Thyroid gland (tissue), 4 donors: Measurements from ENCODE around the gene MEAF6. TPM values are rescaled to one million over a fixed set of nuclear protein-coding genes. Genes with fewer than 3 reads are reported as not detected.
"Not testable (repeated sequence)": the region's sequence is repeated elsewhere in the genome, so short reads cannot be mapped to it uniquely, and the experiment has no call there.

ENCODE experiments used
- DNase-seq, 2 donors: peaks; one replicate each; pipeline ENCODE4 v3.0.0-alpha.2; 2019
- H3K27ac ChIP-seq, 3 donors: fragments of 200-600 bp; sonication (generic); 1 replicate in 2 of 3; 2 replicates in 1 of 3; pipeline ENCODE4 v1.5.1; 2016 to 2019; ENCODE audit warnings: mild to moderate bottlenecking in 1 of 3, moderate library complexity in 1 of 3
- H3K27me3 ChIP-seq: fragments of 200-600 bp; sonication (generic); one replicate; pipeline ENCODE4 v1.5.1; 2019
- H3K36me3 ChIP-seq, 2 donors: fragments of 200-600 bp; sonication (generic); one replicate each; pipeline ENCODE4 v1.5.1; 2016 to 2019
- H3K4me1 ChIP-seq, 2 donors: fragments of 200-600 bp; sonication (generic); one replicate each; pipeline ENCODE4 v1.5.1; 2017 to 2019
- H3K4me3 ChIP-seq, 3 donors: fragments of 200-600 bp; sonication (generic); replicated peaks in 1 of 3; 1 replicate in 2 of 3; 2 replicates in 1 of 3; pipeline ENCODE4 v1.5.1; 2016; ENCODE audit warnings: mild to moderate bottlenecking in 1 of 3
- H3K9me3 ChIP-seq: fragments of 200-600 bp; sonication (generic); one replicate; pipeline ENCODE4 v1.5.1; 2017
- POLR2A ChIP-seq, 2 donors: fragments of 450-650 bp; IDR thresholded peaks; one replicate each; pipeline ENCODE4 v1.6.1; 2017; ENCODE audit warnings: antibody characterized with exemption in 2 of 2, mild to moderate bottlenecking in 2 of 2, moderate library complexity in 1 of 2
- WGBS, 2 donors: methylation state at CpG; one replicate each; pipeline ENCODE4 v1.1.5; 2017; 5-methylcytosine and 5-hydroxymethylcytosine counted together
- intact Hi-C: fragments of 100-400 bp; cut with DNase I; formaldehyde crosslinking; loops from one replicate; pipeline ENCODE4 v1.15.1; 2023
- total RNA-seq, 4 donors: library from RNA; depleted of rRNA; stranded (reverse); fragments of >200 nt; gene quantifications; one replicate each; pipeline ENCODE4 v1.2.3, GENCODE V29; 2016
- TF ChIP-seq, protein P1 (sequence below), 6 experiments: fragments of 200-600 bp in 3 of 6; fragments of 450-650 bp in 3 of 6; sonication (generic) in 3 of 6; IDR thresholded peaks; one replicate each; pipeline ENCODE4 v1.5.1; 2016 to 2019; ENCODE audit warnings: antibody characterized with exemption in 6 of 6, mild to moderate bottlenecking in 2 of 6, inconsistent platforms in 1 of 6, moderate library complexity in 1 of 6

MEAF6 gene
- total RNA-seq, 4 donors from 2014 or later, result 78.9 to 109 (median 92.7) TPM

DNA sequence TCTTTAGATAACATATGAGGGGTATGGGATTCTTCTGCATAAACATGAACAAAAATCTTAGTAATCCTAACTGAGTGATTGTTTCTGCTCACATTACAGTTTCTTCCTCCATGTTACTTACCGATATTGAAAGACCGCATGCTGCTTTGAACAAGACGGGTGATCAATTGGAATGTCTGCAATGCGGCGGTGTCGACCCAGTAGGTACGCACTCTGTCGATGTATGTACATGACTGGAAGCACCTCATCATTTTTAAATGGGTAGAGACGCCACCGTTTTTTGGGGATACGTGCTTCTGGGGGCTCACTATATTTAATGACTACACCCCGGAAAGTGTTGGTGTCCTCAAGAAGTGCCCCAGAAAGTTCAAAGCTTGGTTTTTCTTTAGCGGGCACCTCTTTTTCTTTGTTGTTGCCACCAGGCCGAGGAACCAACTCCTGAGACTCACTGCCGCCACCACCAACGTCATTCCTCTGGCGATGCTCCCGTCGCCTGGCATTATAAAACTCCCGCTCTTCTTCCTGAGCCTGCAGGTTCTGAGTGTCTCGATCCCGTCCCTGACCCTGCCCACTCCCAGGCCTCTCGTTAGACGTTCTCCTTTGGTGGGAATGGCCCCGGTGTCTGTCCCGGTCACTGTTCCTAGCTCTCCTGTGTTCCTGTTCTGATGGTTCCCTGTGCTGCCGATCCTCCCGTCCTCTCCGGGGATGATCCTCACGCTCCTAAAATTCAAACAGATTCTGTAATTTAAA, 25.6 kb upstream of the MEAF6 start:
- no peak for DNase-seq
- Histone ChIP-seq H3K27me3 (no peaks in the 10 kb centered on the region), H3K4me1 (peaks cover 0 to 8% of the 10 kb centered on the region in 2 donors), H3K9me3 (no peaks in the 10 kb centered on the region), H3K4me3 (no peak overlapping the region), H3K36me3 (peaks cover 24 to 44% of the 10 kb centered on the region in 2 donors), H3K27ac (no peak overlapping the region)
- no peak for TF ChIP-seq POLR2A (IDR thresholded peaks at IDR 0.05)
- TF ChIP-seq, protein P1, sequence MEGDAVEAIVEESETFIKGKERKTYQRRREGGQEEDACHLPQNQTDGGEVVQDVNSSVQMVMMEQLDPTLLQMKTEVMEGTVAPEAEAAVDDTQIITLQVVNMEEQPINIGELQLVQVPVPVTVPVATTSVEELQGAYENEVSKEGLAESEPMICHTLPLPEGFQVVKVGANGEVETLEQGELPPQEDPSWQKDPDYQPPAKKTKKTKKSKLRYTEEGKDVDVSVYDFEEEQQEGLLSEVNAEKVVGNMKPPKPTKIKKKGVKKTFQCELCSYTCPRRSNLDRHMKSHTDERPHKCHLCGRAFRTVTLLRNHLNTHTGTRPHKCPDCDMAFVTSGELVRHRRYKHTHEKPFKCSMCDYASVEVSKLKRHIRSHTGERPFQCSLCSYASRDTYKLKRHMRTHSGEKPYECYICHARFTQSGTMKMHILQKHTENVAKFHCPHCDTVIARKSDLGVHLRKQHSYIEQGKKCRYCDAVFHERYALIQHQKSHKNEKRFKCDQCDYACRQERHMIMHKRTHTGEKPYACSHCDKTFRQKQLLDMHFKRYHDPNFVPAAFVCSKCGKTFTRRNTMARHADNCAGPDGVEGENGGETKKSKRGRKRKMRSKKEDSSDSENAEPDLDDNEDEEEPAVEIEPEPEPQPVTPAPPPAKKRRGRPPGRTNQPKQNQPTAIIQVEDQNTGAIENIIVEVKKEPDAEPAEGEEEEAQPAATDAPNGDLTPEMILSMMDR (IDR thresholded peaks at IDR 0.05), result no peak
- WGBS, 2 donors, result 95 to 96% methylated on average over 30 of the region's 30 CpGs
- intact Hi-C loops, result no loop called here

DNA sequence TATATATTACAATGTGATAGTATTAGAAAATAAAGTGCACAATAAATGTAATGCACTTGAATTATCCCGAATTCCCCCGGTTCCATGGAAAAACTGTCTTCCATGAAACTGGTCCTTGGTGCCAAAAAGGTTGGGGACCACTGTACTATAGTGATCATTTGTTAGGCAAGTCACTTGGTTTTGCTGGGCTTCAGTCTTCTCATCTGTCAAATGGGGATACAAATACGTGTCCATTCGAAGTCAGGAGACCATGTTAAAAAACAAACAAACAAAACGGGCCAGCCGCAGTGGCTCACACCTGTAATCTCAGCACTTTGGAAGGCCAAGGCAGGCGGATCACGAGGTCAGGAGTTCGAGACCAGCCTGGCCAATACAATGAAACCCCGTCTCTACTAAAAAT, 24.6 kb upstream of the MEAF6 start:
- WGBS, 2 donors, result 93 to 95% methylated on average over 10 of the region's 10 CpGs
- not testable (repeated sequence) for H3K27me3 ChIP-seq, DNase-seq

DNA sequence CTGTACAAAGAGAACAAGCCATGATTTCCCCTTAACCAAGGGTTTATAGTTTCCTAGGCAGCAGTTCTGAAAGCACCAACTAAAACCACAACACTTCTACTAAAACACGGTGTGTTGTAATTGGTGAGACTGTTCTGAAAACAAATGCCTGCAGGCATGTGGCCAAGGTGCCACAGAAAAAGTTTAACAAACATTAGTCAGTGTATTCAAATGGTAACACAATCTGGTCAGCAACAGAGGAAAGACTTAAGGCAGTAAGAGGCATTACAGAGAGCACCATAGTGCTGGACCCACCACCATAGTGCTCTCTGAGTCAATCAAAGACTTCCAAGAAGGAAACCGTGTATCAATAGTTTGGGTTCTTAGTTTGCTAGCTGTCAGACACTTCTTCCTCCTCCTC, 22.8 kb upstream of the MEAF6 start:
- Histone ChIP-seq H3K4me1 (peaks cover 0 to 12% of the 10 kb centered on the region in 2 donors), H3K9me3 (no peaks in the 10 kb centered on the region), H3K27me3 (no peaks in the 10 kb centered on the region), H3K4me3 (no peak overlapping the region), H3K36me3 (peaks cover 24 to 36% of the 10 kb centered on the region in 2 donors), H3K27ac (no peak overlapping the region)
- DNase-seq, result no peak
- 61 to 68% methylated on average over 2 of the region's 2 CpGs for WGBS, 2 donors
- TF ChIP-seq, protein P1 (IDR thresholded peaks at IDR 0.05), result no peak
- no peak for TF ChIP-seq POLR2A (IDR thresholded peaks at IDR 0.05)
- intact Hi-C loops, result no loop called here

More for the DNA sequence above, 24.6 kb upstream of the MEAF6 start:
- Histone ChIP-seq H3K36me3 (peaks cover 24 to 36% of the 10 kb centered on the region in 2 donors), H3K4me1 (peaks cover 0 to 14% of the 10 kb centered on the region in 2 donors)
- H3K9me3 ChIP-seq, H3K27ac ChIP-seq, intact Hi-C loops, H3K4me3 ChIP-seq: not testable (repeated sequence)

DNA sequence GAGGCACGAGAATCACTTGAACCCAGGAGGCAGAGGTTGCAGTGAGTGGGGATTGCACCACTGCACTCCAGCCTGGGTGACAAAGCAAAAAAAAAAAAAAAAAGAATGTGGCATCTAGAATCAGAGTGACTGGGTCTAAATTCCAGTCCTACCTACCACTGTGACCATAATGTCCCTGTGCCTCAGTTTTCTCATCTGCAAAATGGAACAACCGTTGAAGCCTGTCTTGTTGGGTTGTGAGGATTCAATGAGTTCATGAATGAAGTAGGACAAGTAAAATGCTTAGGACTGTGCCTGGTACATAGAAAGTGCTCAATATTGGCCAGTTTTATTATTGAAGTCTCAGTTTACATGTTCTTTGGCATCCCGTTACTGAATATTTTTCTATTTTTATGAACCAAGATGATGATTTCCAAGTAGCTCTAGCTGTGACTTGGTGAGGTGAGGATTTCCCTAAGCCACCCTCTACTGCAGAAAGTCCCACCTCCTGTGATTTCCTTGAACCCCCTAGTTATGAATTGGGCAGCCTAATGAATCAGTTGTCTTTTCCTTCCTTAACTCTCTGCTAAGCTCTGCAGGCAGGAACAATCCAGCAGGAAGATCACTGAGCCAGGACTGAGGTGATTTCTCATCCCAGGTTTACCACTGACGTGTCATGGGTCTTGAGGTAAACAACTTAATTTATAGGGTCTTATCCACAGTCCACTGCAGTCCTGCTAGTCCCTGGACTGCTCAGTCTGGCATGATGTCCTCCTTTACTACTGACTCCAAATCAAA, 18.9 kb upstream of the MEAF6 start:
- Histone ChIP-seq H3K4me1 (peaks cover 0 to 12% of the 10 kb centered on the region in 2 donors), H3K9me3 (no peaks in the 10 kb centered on the region), H3K27ac (peak overlapping the region in 1 of 3 donors; percentile 40), H3K27me3 (no peaks in the 10 kb centered on the region), H3K4me3 (no peak overlapping the region), H3K36me3 (peaks cover 2 to 19% of the 10 kb centered on the region in 2 donors)
- intact Hi-C loops, result no loop called here
- WGBS, 2 donors, result 96 to 98% methylated on average over 4 of the region's 4 CpGs
- DNase-seq, result no peak
- no peak for TF ChIP-seq POLR2A (IDR thresholded peaks at IDR 0.05)
- TF ChIP-seq, protein P1 (IDR thresholded peaks at IDR 0.05), result no peak

DNA sequence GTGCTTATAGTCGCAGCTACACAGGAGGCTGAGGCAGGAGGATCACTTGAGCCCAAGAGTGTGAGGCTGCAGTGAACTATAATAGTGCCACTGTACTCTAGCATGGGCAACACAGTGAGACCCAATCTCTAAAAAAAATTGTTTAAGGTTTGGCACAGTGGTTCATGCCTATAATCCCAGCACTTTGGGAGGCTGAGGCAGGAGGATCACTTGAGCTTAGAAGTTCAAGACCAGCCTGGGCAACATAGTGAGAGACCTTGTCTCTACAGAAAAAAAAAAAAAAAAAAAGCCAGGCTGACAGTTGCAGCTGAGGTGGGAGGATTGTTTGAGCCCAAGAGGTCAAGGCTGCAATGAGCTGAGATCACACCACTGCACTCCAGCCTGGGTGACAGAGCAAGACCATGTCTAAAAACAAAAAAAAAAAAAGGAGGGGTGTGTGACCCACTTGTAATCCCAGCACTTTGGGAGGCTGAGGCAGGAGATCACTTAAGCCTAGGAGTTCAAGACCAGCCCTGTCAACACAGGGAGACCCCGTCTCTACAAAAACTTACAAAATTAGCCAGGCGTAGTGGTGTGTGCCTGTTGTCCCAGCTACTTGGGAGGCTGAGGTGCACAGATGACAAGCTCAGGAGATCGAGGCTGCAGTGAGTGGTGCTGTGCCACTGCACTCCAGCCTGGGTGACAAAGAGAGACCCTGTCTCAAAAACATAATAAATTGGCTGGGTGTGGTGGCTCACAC, 18.0 kb upstream of the MEAF6 start:
- peaks cover 0 to 12% of the 10 kb centered on the region in 2 donors for H3K4me1 ChIP-seq
- H3K36me3 ChIP-seq, result peaks cover 0 to 12% of the 10 kb centered on the region in 2 donors
- H3K27ac ChIP-seq, H3K27me3 ChIP-seq, H3K4me3 ChIP-seq, H3K9me3 ChIP-seq, intact Hi-C loops, DNase-seq: not testable (repeated sequence)
- WGBS, 2 donors, result 80 to 85% methylated on average over 4 of the region's 4 CpGs

DNA sequence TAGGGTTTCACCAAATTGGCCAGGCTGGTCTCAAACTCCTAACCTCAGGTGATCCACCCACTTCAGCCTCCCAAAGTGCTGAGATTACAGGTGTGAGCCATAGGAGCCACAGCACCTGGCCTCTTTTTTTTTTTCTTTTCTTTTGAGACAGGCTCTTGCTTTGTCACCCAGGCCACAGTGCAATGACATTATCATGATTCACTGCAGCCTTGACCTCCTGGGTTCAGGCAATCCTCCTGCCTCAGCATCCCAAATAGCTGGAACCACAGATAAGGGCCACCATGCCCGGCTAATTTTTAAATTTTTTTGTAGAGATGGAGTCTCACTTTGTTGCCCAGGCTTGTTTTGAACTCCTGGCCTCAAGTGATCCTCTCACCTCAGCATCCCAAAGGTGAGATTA, 15.3 kb upstream of the MEAF6 start:
- DNase-seq, H3K27me3 ChIP-seq, H3K27ac ChIP-seq, H3K9me3 ChIP-seq, intact Hi-C loops, H3K36me3 ChIP-seq, H3K4me3 ChIP-seq: not testable (repeated sequence)
- 72 to 86% methylated on average over 1 of the region's 1 CpG for WGBS, 2 donors
- peaks cover 0 to 12% of the 10 kb centered on the region in 2 donors for H3K4me1 ChIP-seq
